Adrenal gland (tissue), 5 donors: ENCODE data around the gene SMIM15.

Experiments
- CTCF ChIP-seq, 6 experiments: fragments of 450-650 bp in 4 of 6; fragments of 200-600 bp in 2 of 6; sonication (generic) in 1 of 6; IDR thresholded peaks; 1 replicate in 5 of 6; 2 replicates in 1 of 6; pipeline versions ENCODE4 v1.5.1 to v1.8.0; 2016 to 2021; ENCODE audit warnings: antibody characterized with exemption in 6 of 6, mild to moderate bottlenecking in 2 of 6, moderate library complexity in 1 of 6
- POLR2A ChIP-seq, 2 donors: fragments of 450-650 bp; IDR thresholded peaks; one replicate each; pipeline ENCODE4 v1.6.1; 2017; ENCODE audit warnings: antibody characterized with exemption in 2 of 2, mild to moderate bottlenecking in 2 of 2, moderate library complexity in 1 of 2
- donor health status: DM: no; HTN: no; CAD: no.

GRCh38 chr5:61151893-61152292 is 10.4 kb downstream of the SMIM15 start:
- TF ChIP-seq CTCF (IDR thresholded peaks at IDR 0.05) (no peak), POLR2A (IDR thresholded peaks at IDR 0.05) (no peak)
